PC-3 (cell line): Measurements from ENCODE around the gene PTPN5. TPM values are rescaled to one million over a fixed set of nuclear protein-coding genes. Genes with fewer than 3 reads are reported as not detected.

Experiments
- ATAC-seq: fragments of 200-7000 bp; cut with Tn5 transposase; 2 replicates; pipeline ENCODE4 v1.9.1; 2020; ENCODE audit warnings: mild to moderate bottlenecking, moderate library complexity
- BruUV-seq: library from RNA; stranded (reverse); fragments of 400-500 nt; replicated peaks from 2 replicates; lab custom pipeline; 2021; lab: Mats Ljungman, UMichigan
- CTCF ChIA-PET: fragments of 300-600 bp; sonication (Branson Sonifier 250); formaldehyde crosslinking; loops from one replicate; lab custom pipeline; 2022; ENCODE audit warnings: antibody characterized with exemption; lab: Charles Lee
- POLR2A ChIA-PET: fragments of 300-600 bp; sonication (Branson Sonifier 250); formaldehyde crosslinking; loops from one replicate; lab custom pipeline; 2022; ENCODE audit warnings: antibody characterized with exemption; ENCODE audit not compliant: unreplicated experiment; lab: Charles Lee
- DNase-seq: peaks from one replicate; pipeline ENCODE4 v3.0.0-alpha.2; 2015
- H2AFZ ChIP-seq: fragments of 300-600 bp; sonication (generic); 2 replicates; pipeline ENCODE4 v1.6.0; 2016; ENCODE audit warnings: antibody characterized with exemption, low read length
- H3F3A ChIP-seq: fragments of 300-600 bp; sonication (generic); one replicate; pipeline ENCODE4 v1.6.0; 2017; ENCODE audit warnings: antibody characterized with exemption, low read length, control low read depth, mild to moderate bottlenecking; ENCODE audit not compliant: unreplicated experiment
- H3K27ac ChIP-seq: fragments of 300-600 bp; sonication (generic); 2 replicates; pipeline ENCODE4 v1.5.1; 2016; ENCODE audit warnings: mild to moderate bottlenecking, low read length
- H3K27me3 ChIP-seq: fragments of 300-600 bp; sonication (generic); 2 replicates; pipeline ENCODE4 v1.6.1; 2016; ENCODE audit warnings: low read length, mixed read lengths
- H3K36me3 ChIP-seq: fragments of 300-600 bp; sonication (generic); 2 replicates; pipeline ENCODE4 v1.6.1; 2016; ENCODE audit warnings: low read depth, mixed run types, low read length, mixed read lengths
- H3K4me1 ChIP-seq: fragments of 300-600 bp; sonication (generic); 2 replicates; pipeline ENCODE4 v1.5.1; 2016; ENCODE audit warnings: low read length; ENCODE audit not compliant: insufficient read depth
- H3K4me2 ChIP-seq: fragments of 300-600 bp; sonication (generic); 2 replicates; pipeline ENCODE4 v1.6.0; 2016; ENCODE audit warnings: low read length
- H3K4me3 ChIP-seq: fragments of 300-600 bp; sonication (generic); 2 replicates; pipeline ENCODE4 v1.5.1; 2016; ENCODE audit warnings: mild to moderate bottlenecking, low read length, mixed read lengths
- H3K79me2 ChIP-seq: fragments of 300-600 bp; sonication (generic); 2 replicates; pipeline ENCODE4 v1.6.1; 2017; ENCODE audit warnings: low read length, mixed read lengths
- H3K9ac ChIP-seq: fragments of 300-600 bp; sonication (generic); 2 replicates; pipeline ENCODE4 v1.6.0; 2016; ENCODE audit warnings: mild to moderate bottlenecking, low read length
- H3K9me2 ChIP-seq: fragments of 300-600 bp; sonication (generic); replicated peaks from 2 replicates; pipeline ENCODE4 v1.6.1; 2016; ENCODE audit warnings: mixed run types, low read length, mixed read lengths
- H3K9me3 ChIP-seq: fragments of 300-600 bp; sonication (generic); 2 replicates; pipeline ENCODE4 v1.6.1; 2016; ENCODE audit warnings: low read length, mixed read lengths
- H4K20me1 ChIP-seq: fragments of 300-600 bp; sonication (generic); 2 replicates; pipeline ENCODE4 v1.6.1; 2016; ENCODE audit warnings: low read length, mixed read lengths
- EZH2 ChIP-seq: fragments of 300-600 bp; sonication (generic); IDR thresholded peaks from one replicate; pipeline ENCODE4 v1.6.1; 2017; ENCODE audit warnings: antibody characterized with exemption, mild to moderate bottlenecking, low read length; ENCODE audit not compliant: unreplicated experiment
- EZH2phosphoT487 ChIP-seq: fragments of 300-600 bp; sonication (generic); IDR thresholded peaks from 2 replicates; pipeline ENCODE4 v1.6.1; 2018; ENCODE audit warnings: mild to moderate bottlenecking, antibody characterized with exemption, low read length, borderline replicate concordance
- intact Hi-C: fragments of 100-400 bp; cut with micrococcal nuclease; formaldehyde crosslinking; loops from 2 replicates; pipeline ENCODE4 v1.9.0; 2023
- total RNA-seq: library from RNA; depleted of rRNA; stranded (reverse); fragments of >200 nt; gene quantifications from 2 replicates; pipeline ENCODE4 v1.2.3, GENCODE V29; 2014
- TF ChIP-seq, protein P1 (sequence below): fragments of 300-600 bp; sonication (generic); conservative IDR thresholded peaks from 2 replicates; pipeline ENCODE4 v1.5.1; 2017; ENCODE audit warnings: antibody characterized with exemption, low read depth, mild to moderate bottlenecking, low read length

Gene PTPN5
- total RNA-seq, 1 experiment from 2014 or later: 0.95 TPM

DNA sequence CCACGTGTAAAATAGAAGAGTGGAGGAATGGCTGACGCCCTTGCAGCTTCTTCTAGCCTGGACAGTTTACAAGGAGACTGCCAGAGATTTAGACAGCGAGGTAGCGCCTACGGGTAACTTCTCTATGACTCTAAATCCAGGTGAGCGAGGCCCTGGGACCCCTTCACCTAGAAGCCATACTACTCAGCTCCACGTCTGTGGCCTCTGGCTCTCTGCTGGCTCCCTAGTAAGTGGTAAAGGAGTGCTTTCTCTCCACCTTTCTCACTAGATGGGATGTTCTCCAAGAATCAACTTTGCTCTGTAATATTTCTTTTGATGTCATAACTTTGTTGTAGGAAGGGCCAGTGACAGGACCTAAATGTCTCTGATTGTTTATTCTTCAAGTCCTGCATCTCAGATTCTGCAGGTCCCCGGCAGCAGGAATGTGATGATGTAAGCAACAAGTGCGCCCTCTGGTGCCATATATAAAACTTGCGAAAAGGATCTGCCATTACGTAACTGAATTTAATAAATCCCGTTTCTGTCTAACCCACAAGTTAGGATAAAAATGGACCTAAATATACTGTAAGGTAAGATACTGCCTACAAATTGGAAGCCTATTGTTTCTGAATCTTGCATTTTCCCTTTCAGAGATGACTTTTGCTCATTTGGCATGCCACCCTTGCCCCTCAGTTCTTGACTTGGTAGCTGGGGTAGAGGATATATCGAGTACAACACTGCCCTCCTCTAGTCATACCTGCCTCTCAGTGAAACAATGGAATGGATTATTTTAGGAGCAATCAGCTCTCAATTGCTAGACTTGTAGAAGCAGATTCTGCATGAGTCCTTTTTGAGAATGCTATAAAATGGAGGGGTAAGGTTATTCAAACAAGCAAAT is 11.0 kb upstream of the PTPN5 start:
- Histone ChIP-seq H3K4me3 (no peak overlapping the region), H3F3A (no peaks in the 10 kb centered on the region), H3K4me2 (peak overlapping the region; percentile 42), H3K27ac (no peak overlapping the region), H4K20me1 (no peaks in the 10 kb centered on the region), H3K4me1 (peaks cover 38% of the 10 kb centered on the region), H2AFZ (no peak overlapping the region; the same call in 1 of the 2 replicates), H3K27me3 (no peaks in the 10 kb centered on the region; the same call in 1 of the 2 replicates), H3K9ac (no peak overlapping the region), H3K79me2 (no peaks in the 10 kb centered on the region), H3K36me3 (no peaks in the 10 kb centered on the region), H3K9me2 (no peaks in the 10 kb centered on the region), H3K9me3 (no peaks in the 10 kb centered on the region)
- ATAC-seq (peak; percentile 45), DNase-seq (peak; percentile 78)
- ChIA-PET CTCF (no interaction called here), POLR2A (no interaction called here)
- no TSS peak for BruUV-seq
- intact Hi-C loops: loop anchor here (1.0 to 5.0 kb wide), 3 partner anchors 27 to 685 kb away; no protein-coding TSS in a partner anchor
- TF ChIP-seq, protein P1, sequence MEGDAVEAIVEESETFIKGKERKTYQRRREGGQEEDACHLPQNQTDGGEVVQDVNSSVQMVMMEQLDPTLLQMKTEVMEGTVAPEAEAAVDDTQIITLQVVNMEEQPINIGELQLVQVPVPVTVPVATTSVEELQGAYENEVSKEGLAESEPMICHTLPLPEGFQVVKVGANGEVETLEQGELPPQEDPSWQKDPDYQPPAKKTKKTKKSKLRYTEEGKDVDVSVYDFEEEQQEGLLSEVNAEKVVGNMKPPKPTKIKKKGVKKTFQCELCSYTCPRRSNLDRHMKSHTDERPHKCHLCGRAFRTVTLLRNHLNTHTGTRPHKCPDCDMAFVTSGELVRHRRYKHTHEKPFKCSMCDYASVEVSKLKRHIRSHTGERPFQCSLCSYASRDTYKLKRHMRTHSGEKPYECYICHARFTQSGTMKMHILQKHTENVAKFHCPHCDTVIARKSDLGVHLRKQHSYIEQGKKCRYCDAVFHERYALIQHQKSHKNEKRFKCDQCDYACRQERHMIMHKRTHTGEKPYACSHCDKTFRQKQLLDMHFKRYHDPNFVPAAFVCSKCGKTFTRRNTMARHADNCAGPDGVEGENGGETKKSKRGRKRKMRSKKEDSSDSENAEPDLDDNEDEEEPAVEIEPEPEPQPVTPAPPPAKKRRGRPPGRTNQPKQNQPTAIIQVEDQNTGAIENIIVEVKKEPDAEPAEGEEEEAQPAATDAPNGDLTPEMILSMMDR: peak; percentile 80
- TF ChIP-seq EZH2 (no peak), EZH2phosphoT487 (no peak)

DNA sequence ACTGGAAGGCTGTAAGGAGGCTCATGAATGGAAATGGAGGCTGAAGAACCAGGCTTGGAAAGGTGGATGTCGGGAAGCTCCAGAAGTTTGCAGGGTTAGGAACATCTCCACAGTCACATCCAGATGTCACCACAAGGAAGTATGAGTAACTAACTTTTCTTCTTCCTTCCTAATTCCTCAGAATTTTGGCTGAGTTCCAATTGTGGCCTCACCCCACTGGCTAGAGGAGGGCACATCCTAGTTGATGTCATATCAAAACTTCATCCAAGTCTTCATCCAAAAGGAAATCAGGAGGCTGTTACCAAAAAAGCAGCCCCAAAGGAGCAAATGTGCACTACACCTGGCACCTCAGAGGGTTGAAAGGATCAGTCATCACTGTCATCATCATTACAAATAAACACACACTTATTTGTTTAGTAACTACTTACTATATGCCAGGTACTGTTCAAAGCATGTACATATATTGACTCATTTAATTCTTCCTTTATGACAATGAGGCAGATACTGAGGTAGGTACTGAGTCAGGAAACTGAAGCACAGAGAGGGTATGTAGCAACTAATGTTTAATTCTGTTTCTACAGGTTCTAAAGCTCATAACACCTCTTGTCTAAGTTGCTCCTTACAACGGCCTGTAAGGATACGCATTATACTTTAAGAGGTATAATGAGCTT is 7.3 kb upstream of the PTPN5 start:
- no peak overlapping the region for H3K9ac ChIP-seq
- H2AFZ ChIP-seq: no peak overlapping the region
- DNase-seq (peak; percentile 88), ATAC-seq (peak; percentile 77)
- peak overlapping the region; percentile 55 for H3K27ac ChIP-seq
- H3K9me3 ChIP-seq: no peaks in the 10 kb centered on the region
- CTCF ChIA-PET: interaction anchor here (0.6 kb wide), 1 partner anchor 278 kb away, joined by 3 read pairs; no protein-coding TSS in a partner anchor
- POLR2A ChIA-PET: no interaction called here
- H3K4me1 ChIP-seq: peaks cover 38% of the 10 kb centered on the region
- intact Hi-C loops: no loop called here
- H3F3A ChIP-seq: no peaks in the 10 kb centered on the region
- no peaks in the 10 kb centered on the region for H4K20me1 ChIP-seq
- no peaks in the 10 kb centered on the region for H3K79me2 ChIP-seq
- BruUV-seq: no TSS peak
- no peaks in the 10 kb centered on the region for H3K36me3 ChIP-seq
- H3K9me2 ChIP-seq: no peaks in the 10 kb centered on the region
- H3K27me3 ChIP-seq: no peaks in the 10 kb centered on the region
- peak overlapping the region; percentile 53 for H3K4me2 ChIP-seq
- TF ChIP-seq, protein P1: 0 out of 2 replicates have a peak, but pooled peaks have one; percentile 15
- TF ChIP-seq EZH2phosphoT487: no peak
- H3K4me3 ChIP-seq: no peak overlapping the region
